ENCODE measurements around the gene BRD8.

DNA sequence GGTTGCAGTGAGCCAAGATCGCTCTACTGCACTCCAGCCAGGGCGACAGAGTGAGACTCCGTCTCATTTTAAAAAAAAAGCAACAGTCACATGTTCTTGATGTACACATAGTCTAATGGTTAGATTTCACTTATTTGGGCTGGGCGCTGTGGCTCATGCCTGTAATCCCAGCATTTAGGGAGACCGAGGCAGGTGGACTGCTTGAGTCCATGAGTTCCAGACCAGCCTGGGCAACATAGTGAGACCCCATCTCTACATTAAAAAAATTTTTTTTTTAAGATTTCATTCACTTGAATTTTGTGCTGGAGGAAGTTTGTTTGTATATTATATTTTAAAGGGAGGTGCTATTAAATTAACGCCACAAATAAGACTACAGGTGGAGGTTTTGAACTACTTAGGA, 72.7 kb downstream of the BRD8 start:
- TF ChIP-seq, protein P1, sequence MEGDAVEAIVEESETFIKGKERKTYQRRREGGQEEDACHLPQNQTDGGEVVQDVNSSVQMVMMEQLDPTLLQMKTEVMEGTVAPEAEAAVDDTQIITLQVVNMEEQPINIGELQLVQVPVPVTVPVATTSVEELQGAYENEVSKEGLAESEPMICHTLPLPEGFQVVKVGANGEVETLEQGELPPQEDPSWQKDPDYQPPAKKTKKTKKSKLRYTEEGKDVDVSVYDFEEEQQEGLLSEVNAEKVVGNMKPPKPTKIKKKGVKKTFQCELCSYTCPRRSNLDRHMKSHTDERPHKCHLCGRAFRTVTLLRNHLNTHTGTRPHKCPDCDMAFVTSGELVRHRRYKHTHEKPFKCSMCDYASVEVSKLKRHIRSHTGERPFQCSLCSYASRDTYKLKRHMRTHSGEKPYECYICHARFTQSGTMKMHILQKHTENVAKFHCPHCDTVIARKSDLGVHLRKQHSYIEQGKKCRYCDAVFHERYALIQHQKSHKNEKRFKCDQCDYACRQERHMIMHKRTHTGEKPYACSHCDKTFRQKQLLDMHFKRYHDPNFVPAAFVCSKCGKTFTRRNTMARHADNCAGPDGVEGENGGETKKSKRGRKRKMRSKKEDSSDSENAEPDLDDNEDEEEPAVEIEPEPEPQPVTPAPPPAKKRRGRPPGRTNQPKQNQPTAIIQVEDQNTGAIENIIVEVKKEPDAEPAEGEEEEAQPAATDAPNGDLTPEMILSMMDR (IDR thresholded peaks at IDR 0.05): no peak
- TF ChIP-seq TCF7L2 (IDR thresholded peaks at IDR 0.05; ENCODE audit: low read depth, low read length): no peak
- TF ChIP-seq SIN3A (IDR thresholded peaks at IDR 0.05; ENCODE audit: borderline replicate concordance, insufficient read depth, low read depth, low read length): no peak
- TF ChIP-seq POLR2AphosphoS5 (IDR thresholded peaks at IDR 0.05; ENCODE audit: low read depth, low read length): no peak

Data from Panc1 (cell line).